RWPE2 (cell line): ENCODE measurements around the gene USP5.
A peak's percentile ranks its signal among the peaks of the same experiment; 100 is the strongest.

Experiments used
- ATAC-seq: fragments of 200-7000 bp; cut with Tn5 transposase; 3 replicates; pipeline ENCODE4 v1.9.1; 2021; ENCODE audit warnings: low read depth
- DNase-seq: peaks from one replicate; pipeline ENCODE4 v3.0.0-alpha.2; 2020; ENCODE audit warnings: low spot score
- H3K27ac ChIP-seq: fragments of 450-650 bp; 2 replicates; pipeline ENCODE4 v1.5.1; 2017; ENCODE audit warnings: mild to moderate bottlenecking; ENCODE audit not compliant: poor library complexity, severe bottlenecking
- H3K27me3 ChIP-seq: fragments of 250-450 bp; sonication (Bioruptor Pico); 2 replicates; pipeline ENCODE4 v1.5.1; 2021; ENCODE audit warnings: mild to moderate bottlenecking, moderate library complexity; ENCODE audit not compliant: insufficient read depth, poor library complexity, severe bottlenecking
- H3K36me3 ChIP-seq: fragments of 250-450 bp; sonication (Bioruptor Pico); 2 replicates; pipeline ENCODE4 v1.5.1; 2020; ENCODE audit warnings: low read depth, mild to moderate bottlenecking, moderate library complexity
- H3K4me1 ChIP-seq: fragments of 250-450 bp; sonication (Bioruptor Pico); 2 replicates; pipeline ENCODE4 v1.5.1; 2021; ENCODE audit warnings: mild to moderate bottlenecking, moderate library complexity; ENCODE audit not compliant: insufficient read depth, poor library complexity, severe bottlenecking
- H3K4me3 ChIP-seq: fragments of 250-450 bp; sonication (Bioruptor Pico); 2 replicates; pipeline ENCODE4 v1.5.1; 2021; ENCODE audit warnings: mild to moderate bottlenecking, moderate library complexity; ENCODE audit not compliant: severe bottlenecking
- H3K9me3 ChIP-seq: fragments of 250-450 bp; sonication (Bioruptor Pico); 2 replicates; pipeline ENCODE4 v1.5.1; 2021; ENCODE audit warnings: mild to moderate bottlenecking, moderate library complexity; ENCODE audit not compliant: severe bottlenecking
- CTCF ChIP-seq: fragments of 450-650 bp; IDR thresholded peaks from one replicate; pipeline ENCODE4 v1.5.1; 2017; ENCODE audit warnings: mild to moderate bottlenecking, moderate library complexity; ENCODE audit not compliant: poor library complexity, severe bottlenecking

USP5 gene

GRCh38 chr12:6818645-6819044 is 33.3 kb upstream of the USP5 start:
- DNase-seq (no peak), ATAC-seq (no peak)
- Histone ChIP-seq H3K27me3 (peaks cover 20% of the 10 kb centered on the region), H3K36me3 (no peaks in the 10 kb centered on the region), H3K9me3 (no peaks in the 10 kb centered on the region), H3K4me3 (no peak overlapping the region), H3K27ac (no peak overlapping the region), H3K4me1 (no peaks in the 10 kb centered on the region)
- TF ChIP-seq CTCF: no peak

GRCh38 chr12:6819106-6820030 is 32.6 kb upstream of the USP5 start:
- TF ChIP-seq CTCF: no peak
- no peak overlapping the region for H3K27ac ChIP-seq
- H3K27me3 ChIP-seq: peaks cover 20% of the 10 kb centered on the region
- no peak for DNase-seq
- peak; percentile 5; the same call in 1 of the 3 replicates for ATAC-seq
- no peaks in the 10 kb centered on the region for H3K4me1 ChIP-seq
- no peaks in the 10 kb centered on the region for H3K36me3 ChIP-seq
- no peak overlapping the region for H3K4me3 ChIP-seq
- no peaks in the 10 kb centered on the region for H3K9me3 ChIP-seq

- Histone ChIP-seq H3K4me1 (no peaks in the 10 kb centered on the region), H3K4me3 (no peak overlapping the region), H3K27me3 (peaks cover 20% of the 10 kb centered on the region), H3K9me3 (no peaks in the 10 kb centered on the region), H3K27ac (no peak overlapping the region), H3K36me3 (no peaks in the 10 kb centered on the region)
- ATAC-seq: no peak
- DNase-seq: no peak
- TF ChIP-seq CTCF: no peak
These were observed 31.8 kb upstream of the USP5 start for GRCh38 chr12:6820166-6820565.

GRCh38 chr12:6821591-6822425 is 30.1 kb upstream of the USP5 start, which contains the start of gene GPR162:
GPR162 (plus strand) TSS chr12:6821821; CDS start chr12:6823899, 2,078 bp downstream.
- H3K36me3 ChIP-seq: no peaks in the 10 kb centered on the region
- DNase-seq: no peak
- H3K27ac ChIP-seq: no peak within 1 kb of the TSS
- peak; percentile 10; the same call in 2 of the 3 replicates for ATAC-seq
- H3K4me3 ChIP-seq: no peak within 1 kb of the TSS
- H3K9me3 ChIP-seq: no peaks in the 10 kb centered on the region
- H3K27me3 ChIP-seq: peaks cover 20% of the 10 kb centered on the region
- no peaks in the 10 kb centered on the region for H3K4me1 ChIP-seq
- TF ChIP-seq CTCF: no peak
